ENCODE data around the gene TINCR.
"Not testable (repeated sequence)": the region's sequence is repeated elsewhere in the genome, so short reads cannot be mapped to it uniquely, and the experiment has no call there.

The TINCR gene

DNA sequence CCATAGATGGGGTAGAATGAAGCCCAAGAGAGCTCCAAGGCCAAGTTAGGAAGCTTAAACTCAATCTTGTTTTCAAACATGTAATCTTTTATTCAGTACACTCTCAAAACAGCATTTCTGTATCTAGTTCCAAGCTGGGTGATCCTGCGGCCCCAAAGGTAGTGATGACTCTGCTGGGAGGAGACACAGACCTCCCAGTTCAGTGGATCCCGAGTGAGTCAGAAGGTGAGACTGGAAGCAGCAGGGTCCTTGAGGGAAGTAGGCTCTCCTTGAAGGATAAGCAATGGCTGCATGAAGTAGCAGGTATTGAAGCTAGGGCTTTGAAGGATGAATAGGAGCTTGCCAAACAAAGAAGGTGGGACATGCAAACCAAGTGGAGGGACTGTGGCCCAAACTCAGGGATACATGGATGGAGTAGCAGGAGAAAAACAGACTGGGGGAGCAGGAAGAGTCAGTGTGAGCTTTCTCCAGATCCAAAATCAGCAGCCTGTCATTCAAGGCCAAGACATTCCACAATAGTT is 9.6 kb downstream of the TINCR start:
- DNase-seq: no peak

DNA sequence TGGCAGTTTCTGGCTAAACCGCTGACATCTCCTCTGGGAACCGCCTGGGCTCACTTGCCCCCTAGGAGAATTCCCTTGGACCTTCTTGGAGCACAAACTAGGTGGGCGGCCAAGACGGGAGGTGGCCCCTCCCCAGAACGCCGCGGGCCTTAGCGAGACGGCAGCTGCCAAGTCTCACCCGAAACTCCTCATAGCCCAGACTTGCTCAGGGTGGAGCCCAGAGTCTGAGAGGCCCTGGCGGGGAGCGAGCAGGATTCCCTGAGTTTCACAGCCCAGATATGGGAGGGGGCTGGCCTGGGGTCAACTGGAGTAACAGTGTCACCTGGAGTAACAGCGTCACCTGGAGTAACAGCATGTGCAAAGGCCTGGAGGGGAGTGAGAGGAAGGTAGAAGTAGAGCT is 10.1 kb downstream of the TINCR start:
- DNase-seq: no peak

DNA sequence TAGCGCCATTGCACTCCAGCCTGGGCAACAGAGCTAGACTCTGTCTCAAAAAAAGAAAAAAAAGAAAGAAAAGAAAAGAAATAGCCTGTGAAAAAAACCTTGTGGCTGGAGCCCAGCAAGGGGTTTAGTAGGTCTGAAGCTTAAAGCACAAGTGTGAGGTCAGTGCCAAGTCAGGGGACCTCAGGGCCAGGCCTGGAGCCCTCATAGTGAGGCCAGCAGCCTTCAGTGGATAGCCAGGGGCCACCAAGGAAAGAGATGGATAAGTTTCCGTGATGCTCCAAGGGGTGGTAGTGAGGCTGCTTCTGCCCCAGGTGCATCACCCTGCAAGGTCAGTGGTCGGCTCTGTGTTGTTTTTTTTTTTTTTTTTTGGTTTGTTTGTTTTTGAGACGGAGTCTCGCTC is 12.9 kb downstream of the TINCR start:
- DNase-seq: no peak

DNA sequence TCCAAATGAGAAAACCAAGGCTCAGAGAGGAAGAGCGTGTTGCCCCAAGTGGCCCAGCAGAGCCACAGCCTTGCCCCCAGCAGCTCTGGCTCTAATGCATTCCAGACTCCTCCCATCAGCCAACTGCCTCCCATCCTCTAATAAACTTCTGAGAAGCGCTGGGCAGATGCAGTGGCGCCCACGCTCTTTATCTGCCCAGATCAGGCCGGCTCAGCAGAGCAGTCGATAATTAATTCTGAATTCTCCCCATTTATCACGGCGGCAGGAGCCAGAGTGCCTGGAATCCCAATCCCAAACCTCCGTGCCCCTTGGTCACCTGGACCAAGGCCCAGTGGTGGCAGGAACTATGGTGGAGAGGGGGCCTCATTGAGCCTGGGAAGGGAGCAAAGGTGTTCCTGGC is 13.9 kb downstream of the TINCR start:
- no peak for DNase-seq

DNA sequence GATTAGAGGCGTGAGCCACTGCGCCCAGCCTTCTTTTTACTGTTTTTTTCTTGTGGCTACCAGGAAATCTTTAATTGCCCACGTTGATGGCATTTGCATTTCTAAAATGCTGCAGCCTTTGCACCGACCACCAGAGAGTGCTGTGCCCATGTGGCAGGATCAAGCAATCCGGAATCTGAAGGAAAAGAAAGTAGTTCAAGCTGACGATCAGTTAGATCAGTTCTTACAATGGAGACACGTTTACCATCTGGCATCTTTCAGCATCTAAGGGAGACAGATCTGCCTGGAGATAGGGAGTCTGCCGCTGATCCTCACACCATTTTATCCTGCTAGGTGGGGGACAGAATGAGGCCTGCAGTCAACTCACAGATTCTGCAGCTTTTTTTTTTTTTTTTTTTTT is 19.9 kb downstream of the TINCR start:
- DNase-seq: no peak

DNA sequence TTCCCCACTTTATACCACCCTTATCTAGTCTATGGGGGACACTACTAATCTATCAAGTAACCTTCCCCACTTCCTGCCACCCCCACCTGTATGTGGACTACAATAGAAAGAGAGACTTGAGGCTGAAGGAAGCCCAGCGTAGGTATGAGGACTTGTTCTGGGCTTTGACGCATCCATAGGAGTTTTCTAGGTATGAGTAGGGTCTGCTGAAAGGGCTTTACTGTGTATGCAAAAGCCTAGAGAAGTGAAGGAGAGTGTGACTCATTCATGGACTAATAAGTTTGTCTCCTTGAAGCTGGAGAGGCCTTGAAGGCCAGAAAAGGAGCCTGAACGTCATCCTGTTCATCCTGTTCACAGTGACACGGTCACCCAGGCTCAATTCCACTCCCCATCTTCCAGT is 21.8 kb downstream of the TINCR start:
- DNase-seq: no peak

DNA sequence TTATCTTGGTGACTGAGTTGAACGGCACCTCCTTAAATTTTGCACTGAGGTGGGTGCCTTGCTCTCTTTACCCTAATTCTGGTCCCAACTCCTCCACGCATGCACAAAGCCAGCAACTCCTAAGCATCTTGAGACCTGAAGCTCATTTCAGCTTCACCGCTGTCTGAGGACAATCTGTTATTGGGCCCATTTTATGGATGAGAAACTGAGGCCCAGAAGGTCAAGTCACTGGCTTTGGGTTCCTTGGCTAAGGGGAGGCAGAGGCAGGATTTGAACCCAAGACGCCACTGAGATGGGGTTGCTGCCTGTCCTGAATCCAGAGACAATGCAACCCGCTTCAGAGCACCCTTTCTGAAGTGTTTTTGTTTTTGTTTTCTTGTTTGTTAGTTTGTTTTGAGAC is 22.7 kb downstream of the TINCR start:
- no peak for DNase-seq

DNA sequence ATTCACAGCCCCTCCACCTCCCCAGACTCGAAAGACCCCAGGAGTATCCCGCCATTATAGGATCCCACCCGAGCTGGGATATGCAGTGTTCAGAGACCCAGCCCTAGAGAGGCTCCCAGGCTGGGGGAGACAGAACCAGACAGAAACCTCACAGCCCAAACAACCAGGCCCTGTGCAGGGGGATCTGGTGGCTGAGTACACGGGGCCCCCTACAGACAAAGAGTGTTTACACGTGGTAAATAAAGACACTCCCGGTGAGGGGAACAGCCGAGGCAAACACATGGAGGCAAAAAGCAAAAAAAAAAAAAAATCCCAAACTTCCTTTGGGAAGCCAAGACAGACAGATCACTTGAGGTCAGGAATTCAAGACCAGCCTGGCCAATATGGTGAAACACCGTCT is 25.1 kb downstream of the TINCR start:
- no peak for DNase-seq

DNA sequence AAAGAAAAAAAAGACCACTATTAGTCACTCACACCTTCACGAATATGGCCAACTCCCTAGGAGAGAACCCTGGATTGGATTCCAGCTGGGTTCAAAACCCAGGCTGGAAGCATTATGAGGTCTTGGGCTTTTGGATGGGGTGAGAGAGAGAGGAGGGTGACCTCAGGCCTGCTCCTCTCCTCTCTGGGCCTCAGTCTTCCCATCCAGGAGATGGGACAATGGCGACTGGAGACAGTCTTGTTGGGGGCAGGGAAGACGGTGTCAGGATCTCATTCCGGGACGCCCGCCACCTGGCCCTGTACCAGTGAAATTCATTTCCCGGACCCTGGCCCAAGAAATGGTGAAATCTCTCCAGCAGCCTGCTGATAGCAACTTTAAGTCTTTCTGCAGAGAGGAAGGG is 26.3 kb downstream of the TINCR start:
- DNase-seq: no peak

DNA sequence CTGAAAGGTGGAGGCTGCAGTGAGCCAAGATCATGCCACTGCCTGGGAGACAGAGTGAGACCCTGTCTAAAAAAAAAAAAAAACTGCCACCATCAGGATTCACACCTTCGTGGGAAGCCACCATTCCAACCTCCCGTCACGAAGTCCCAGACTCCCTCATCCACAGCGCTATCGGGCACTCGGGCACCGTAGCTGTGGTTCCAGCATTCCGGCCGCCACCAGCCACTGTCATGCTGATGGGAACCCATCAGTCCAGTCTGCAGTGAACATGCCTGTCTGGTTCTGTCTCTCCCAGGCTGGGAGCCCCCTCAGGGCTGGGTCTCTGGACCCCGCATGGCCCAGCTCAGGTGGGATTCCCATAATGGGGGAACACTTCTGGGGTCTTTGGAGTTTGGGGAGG is 27.5 kb downstream of the TINCR start:
- DNase-seq: no peak

DNA sequence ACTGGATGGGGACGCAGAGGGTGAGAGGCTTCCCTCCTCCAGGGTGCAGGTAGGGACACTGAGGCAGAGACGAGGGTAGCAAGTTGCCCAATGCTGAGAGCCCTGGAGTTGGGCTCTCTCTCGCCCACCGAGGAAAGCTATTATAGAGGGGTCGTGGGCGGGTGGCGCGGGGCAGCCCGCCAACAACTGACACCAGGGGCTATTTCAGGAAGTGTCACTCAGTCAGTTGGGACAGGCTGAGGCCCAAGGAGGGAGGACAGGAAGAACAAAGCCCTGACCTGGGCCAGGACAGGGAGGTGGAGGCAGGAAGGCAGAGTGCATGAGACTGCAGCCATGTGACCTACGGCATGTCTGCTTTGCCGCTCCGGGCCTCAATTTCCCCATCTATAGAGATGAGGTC is 29.9 kb downstream of the TINCR start:
- no peak for DNase-seq

DNA sequence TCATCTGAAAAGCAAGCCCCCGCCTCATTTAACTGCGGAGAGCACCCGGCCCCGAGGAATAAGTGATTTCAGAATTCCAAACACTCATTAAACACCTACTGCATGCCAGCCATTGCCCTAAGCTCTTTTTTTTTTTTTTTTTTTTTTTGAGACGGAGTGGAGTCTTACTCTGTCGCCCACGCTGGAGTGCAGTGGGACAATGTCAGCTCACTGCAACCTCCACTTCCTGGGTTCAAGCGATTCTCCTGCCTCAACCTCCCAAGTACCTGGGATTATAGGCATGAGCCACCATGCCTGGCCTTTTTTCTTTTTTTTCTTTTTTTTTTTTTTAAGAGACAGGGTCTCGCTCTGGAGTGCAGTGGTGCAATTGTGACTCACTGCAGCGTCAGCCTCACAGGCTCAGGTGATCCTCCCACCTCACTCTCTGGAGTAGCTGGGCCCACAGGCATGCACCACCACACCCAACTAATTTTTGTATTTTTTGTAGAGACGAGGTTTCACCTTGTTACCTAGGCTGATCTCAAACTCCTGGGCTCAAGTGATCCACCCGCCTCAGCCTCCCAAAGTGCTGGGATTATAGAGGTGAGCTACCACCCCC is 30.7 kb downstream of the TINCR start:
- DNase-seq: not testable (repeated sequence)

DNA sequence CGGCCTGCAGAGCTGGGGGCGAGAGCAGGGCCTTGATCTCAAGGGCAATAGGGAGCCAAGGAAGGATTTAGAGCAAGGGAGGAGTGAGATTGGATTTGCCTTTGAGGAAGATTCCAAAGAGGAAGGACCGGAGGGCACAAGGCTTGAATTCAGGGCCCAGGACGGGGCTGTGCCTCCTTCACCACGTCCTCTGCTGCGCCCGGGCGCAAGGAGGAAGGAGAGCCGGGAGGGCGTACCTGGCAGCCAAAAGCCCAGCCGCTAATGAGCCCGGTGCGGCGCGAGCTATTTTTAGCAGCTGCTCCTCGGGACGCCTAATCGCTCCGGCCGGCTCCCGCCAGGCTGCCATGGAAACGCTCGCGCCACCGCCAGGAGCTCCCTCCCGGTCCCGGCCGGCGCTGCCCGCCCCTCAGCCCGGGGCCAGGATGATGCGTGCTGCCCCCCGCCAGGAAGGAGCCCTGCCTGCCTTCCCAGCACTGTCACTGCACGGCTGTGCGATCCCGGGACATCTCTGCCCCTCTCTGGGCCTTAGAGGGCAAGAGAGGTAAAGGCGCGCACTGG is 31.3 kb downstream of the TINCR start:
- DNase-seq: no peak

DNA sequence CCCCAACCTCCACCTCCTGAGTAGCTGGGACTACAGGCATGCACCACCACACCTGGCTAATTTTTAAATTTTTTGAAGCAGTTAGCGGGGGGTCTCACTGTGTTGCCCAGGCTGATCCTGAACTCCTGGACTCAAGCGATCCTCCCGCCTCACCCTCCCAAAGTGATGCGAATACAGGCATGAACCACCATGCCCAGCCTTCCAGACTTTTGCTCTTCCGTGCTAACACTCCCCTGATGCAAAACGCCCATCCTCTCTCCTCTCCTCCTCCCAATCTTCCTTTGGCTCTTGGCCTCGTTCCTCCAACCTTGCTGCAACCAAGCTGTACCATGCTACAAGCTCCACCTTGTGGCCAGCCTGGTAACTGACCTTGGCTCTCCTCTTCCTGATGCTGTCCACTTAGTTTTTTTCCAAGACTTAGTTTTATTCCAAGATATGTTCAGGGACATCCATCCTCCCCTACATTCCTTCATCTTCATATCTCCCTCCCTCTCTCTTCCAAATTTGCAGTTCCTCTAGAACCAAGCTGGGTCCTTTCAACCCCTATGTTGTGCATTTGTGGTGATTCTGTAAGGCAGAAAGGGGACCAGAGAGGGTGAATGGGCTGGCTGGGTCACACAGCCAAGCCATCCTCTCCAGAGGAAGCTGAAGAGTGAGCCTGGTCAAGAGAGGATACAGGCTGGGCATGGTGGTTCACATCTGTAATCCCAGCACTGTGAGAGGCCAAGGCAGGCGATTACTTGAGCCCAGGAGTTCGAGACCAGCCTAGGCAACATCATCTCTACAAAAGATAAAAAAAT is 32.8 kb downstream of the TINCR start:
- no peak for DNase-seq

DNA sequence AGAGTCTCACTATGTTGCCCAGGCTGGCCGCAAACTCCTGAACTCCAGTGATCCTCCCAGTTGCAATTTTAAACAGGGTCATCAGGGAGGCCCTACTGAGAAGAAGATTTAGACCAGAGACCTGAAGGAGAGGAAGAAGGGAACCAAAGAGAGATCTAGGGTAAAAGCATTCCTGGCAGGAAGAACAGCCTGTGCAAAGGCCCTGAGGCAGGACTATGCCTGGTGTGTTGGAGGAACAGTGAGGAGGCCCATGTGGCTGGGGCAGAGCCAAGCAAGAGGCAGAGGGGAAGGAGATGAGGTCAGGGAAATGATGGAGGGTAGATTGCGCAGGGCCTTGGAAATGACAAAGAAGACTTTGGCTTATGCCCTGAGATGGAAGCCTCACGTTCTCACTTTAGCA is 34.5 kb downstream of the TINCR start:
- no peak for DNase-seq

DNA sequence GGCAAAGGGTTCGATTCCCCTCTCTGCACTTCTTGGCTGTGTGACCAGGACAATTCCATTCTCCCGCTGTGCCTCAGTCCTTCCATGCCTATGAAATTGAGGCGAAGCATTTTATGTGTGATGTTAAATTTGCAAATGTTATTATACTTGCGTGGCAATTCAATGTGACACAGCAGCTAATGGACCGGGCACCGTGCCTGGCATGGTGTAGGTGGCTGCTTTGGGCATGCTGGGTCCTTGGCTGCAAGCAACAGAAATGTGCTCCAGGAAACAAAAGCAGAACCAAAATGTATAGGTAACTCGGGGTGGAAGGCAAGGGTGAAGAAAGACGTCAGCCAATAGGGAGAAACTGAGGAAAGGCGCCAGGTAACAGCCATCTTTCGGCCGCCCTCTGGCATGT is 37.1 kb downstream of the TINCR start:
- DNase-seq: no peak

DNA sequence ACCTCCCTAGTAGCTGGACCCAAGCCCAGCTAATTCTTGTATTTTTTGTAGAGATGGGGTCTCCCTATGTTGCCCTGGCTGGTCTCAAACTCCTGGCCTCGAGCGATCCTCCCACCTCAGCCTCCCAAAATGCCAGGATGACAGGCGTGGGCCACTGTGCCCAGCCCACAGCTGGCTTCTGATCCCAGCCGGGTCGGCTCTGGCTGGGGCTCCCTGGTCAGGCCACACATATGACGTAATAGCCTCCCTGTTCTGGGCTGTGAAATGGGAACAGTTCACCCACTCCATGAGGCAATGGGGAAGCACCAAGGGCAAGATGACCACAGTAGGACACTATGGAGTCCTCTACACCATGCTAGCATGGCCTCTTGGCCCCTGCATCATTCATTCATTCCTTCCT is 41.1 kb downstream of the TINCR start:
- DNase-seq: no peak

DNA sequence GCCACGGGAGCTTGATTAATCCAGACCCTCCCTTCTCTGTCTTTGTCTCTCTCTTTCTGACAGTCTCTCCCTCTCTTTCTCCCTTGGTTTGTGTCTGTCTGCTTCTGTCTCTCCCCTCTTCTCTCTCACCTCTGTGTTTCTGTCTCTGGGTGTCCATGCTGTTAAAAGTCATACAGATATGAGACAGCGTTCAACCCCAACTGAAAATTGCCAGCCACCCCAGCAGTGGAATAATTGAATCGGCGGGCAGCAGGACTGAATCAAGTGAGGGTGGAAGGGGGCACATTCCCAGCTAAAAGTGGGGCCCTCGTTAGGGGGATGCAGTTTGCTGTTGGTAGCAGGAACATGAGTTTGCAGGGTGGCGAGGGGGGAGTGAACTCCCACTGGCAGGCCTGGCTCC is 43.7 kb downstream of the TINCR start:
- DNase-seq: no peak

DNA sequence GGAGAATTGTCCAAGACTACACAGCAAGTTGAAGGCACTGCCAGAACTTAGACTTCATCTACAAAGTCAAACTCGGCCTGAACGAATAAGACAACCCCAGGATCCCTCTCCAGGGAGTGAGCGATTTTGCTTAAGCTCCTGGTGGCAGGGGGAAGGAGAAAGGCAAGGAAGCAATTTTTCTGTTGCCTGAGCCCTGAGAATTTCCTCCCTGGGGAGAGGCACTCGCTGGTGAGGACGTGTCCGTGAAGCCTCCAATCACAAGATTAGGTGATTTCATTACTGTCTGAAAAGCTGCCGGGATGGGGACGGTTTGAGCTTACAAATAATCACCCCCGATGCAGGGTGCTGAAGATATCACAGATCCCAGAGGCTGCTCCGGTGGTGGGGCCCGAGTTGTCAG is 45.6 kb downstream of the TINCR start:
- no peak for DNase-seq

DNA sequence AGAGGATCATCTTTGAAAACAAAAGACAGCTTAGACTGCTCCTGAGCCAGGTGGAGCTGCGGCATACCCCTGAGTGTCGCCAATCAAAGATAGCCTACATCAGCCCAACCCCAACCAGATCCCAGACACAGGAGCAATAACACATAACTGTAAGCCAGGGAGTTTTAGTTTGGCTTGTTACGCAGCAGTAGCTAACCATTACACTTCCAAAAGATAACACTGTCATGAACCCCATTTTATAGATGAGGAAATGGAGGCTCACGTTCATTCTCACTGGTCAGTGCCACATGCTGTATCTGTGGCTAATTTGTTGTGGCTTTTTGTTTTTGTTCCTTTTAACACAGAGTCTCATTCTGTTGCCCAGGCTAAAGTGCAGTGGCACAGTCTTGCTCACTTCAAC is 47.3 kb downstream of the TINCR start:
- no peak for DNase-seq

DNA sequence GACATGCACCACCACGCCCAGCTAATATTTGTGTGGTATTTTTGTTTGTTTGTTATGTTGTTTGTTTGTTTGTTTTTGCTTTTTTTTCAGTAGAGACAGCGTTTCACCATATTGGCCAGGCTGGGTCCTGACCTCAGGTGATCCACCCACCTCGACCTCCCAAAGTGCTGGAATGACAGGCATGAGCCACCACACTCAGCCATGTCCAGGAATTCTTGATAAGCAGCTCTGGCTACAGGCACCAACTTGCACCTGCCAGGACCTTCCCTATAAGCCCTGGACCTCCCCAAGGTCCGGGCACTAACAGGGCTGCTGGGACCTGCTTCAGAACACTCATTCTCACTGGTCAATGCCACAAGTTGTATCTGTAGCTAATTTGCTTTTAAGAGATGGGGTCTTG is 48.7 kb downstream of the TINCR start:
- DNase-seq: no peak

DNA sequence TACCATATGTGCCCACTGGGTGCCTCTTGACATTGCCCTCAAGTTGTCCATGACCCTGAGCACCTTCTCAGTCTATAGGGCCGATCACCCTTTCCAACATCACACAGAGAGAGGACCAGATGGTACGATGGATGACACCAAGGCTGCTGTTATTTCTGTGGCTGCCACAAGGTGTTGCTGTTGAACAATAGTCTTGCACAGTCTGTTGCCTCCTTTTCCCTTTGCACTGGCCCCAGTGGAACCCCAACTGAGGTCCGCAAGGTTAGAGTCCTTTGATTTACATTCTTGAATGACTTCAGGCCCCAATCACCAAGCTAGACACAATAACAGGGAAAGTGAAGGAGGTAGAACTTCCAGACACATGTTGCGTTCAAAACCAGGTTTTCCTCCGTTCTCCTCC is 52.0 kb downstream of the TINCR start:
- DNase-seq: no peak

DNA sequence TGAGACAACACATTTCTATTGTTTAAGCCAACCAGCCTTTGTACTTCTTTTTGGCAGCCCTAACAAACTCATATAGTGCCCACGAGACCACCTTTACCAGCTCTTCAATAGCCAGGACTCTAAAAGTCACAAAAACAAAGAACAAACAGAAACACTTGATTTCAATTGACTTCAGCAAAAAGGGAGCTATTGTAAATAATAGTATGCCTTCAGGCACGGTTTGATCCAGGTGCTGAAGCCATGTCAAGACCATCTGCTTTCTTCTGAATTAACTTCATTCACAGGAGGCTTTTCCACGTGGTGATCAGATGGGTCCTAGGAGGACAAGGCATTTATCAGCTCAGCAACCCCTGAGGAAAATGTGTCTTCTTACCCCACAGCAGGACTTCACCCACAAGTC is 53.8 kb downstream of the TINCR start:
- no peak for DNase-seq

DNA sequence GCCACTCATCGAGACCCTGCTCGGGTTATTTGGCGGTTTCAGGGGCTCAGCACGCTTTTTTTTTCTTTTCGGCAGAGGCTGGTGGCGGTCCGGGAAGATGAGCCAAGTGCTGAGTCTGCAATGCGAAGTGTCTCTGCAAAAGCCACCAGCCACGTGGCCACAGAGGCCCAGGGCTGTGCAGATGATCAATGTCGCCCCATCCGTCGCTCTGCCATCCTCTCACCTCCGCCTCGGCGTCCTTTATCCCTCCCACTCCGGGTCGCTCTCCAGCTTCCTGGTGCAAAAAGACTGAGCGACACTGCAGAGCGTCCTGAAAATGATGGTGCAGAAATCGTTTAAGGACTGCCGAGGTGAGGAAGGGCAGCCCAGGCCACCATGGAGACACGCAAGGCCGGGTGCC is 55.0 kb downstream of the TINCR start:
- DNase-seq: no peak

Measured in CD4-positive, alpha-beta T cell treated with Interferon gamma for 1 hour (primary cell).